Measurements from ENCODE around the gene ADIPOR2.

DNA sequence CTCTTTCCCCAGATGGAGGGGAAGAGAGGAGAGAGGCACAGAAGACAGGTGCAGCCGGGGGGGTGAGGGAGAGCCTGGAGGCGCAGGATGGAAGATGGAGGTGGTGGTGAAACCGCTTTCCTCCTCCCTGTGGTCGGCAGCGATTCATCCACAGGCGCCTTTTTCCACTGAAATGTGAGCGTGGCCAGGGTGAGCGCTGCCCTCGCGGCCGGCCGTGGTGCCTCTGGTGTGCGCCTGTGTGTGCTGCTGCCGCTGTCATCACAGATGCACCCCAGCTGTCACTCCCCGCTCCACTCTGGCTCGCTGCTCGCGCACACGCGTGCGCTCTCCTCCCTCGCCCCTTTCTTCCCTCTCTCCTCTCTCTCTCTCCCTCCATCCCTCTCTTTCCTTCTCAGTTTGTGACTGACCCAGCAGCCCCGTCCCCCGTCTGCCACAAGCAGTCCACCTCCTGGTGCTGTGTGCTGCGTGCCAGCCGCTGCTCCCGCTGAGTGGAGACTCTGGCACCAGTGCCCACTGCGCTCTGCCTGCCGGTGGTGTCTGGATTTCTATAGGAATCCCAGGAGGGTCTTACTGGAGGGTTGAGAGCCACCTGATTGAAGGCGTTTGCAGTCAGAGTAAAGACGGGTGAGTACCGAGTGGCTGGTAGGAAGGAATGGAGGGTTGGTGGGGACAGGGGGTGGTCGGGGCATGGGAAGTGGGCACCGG lies 129.5 kb downstream of the ADIPOR2 start, which contains the start of gene LRTM2:
- TF ChIP-seq, protein P1, sequence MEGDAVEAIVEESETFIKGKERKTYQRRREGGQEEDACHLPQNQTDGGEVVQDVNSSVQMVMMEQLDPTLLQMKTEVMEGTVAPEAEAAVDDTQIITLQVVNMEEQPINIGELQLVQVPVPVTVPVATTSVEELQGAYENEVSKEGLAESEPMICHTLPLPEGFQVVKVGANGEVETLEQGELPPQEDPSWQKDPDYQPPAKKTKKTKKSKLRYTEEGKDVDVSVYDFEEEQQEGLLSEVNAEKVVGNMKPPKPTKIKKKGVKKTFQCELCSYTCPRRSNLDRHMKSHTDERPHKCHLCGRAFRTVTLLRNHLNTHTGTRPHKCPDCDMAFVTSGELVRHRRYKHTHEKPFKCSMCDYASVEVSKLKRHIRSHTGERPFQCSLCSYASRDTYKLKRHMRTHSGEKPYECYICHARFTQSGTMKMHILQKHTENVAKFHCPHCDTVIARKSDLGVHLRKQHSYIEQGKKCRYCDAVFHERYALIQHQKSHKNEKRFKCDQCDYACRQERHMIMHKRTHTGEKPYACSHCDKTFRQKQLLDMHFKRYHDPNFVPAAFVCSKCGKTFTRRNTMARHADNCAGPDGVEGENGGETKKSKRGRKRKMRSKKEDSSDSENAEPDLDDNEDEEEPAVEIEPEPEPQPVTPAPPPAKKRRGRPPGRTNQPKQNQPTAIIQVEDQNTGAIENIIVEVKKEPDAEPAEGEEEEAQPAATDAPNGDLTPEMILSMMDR (IDR thresholded peaks at IDR 0.05): no peak
- no peak for TF ChIP-seq POLR2A (IDR thresholded peaks at IDR 0.05)
